CD4-positive, alpha-beta memory T cell (primary cell): ENCODE results near the gene PRORP. TPM values are rescaled to one million over a fixed set of nuclear protein-coding genes. Genes with fewer than 3 reads are reported as not detected.

Experiments
- CTCF ChIA-PET: fragments of 350-600 bp; sonication (Branson Sonifier 250); formaldehyde crosslinking; loops from one replicate; lab custom pipeline; 2021; ENCODE audit warnings: inconsistent platforms; ENCODE audit not compliant: partially characterized antibody; lab: Charles Lee
- POLR2A ChIA-PET: fragments of 350-600 bp; sonication (Branson Sonifier 250); formaldehyde crosslinking; loops from one replicate; lab custom pipeline; 2021; ENCODE audit not compliant: partially characterized antibody; lab: Charles Lee
- DNase-seq, 5 donors: peaks; one replicate each; pipeline versions ENCODE4 v3.0.0 to v3.0.0-alpha.2; 2020 to 2022; ENCODE audit warnings: mixed read lengths in 1 of 5
- H3K27ac ChIP-seq: one replicate; pipeline ENCODE4 v1.7.0; 2013; ENCODE audit warnings: low read depth, low read length
- H3K27me3 ChIP-seq: 2 replicates; pipeline ENCODE4 v1.7.0; 2013; ENCODE audit warnings: mild to moderate bottlenecking, low read length, moderate library complexity; ENCODE audit not compliant: insufficient read depth
- H3K36me3 ChIP-seq: 2 replicates; pipeline ENCODE4 v1.7.0; 2013; ENCODE audit warnings: mild to moderate bottlenecking, low read length, moderate library complexity; ENCODE audit not compliant: insufficient read depth
- H3K4me1 ChIP-seq: 2 replicates; pipeline ENCODE4 v1.7.0; 2013; ENCODE audit warnings: mild to moderate bottlenecking, low read length, moderate library complexity; ENCODE audit not compliant: insufficient read depth
- H3K4me3 ChIP-seq, 2 donors: one replicate each; pipeline ENCODE4 v1.7.0; 2013; ENCODE audit warnings: low read length in 2 of 2, mild to moderate bottlenecking in 1 of 2
- H3K9me3 ChIP-seq, 2 donors: one replicate each; pipeline ENCODE4 v1.7.0; 2013; ENCODE audit warnings: low read length in 2 of 2, control low read depth in 1 of 2; ENCODE audit not compliant: control insufficient read depth in 1 of 2
- H3K27ac Mint-ChIP-seq, 7 donors: one replicate each; pipeline ENCODE4 v1.8.0; 2020 to 2021; ENCODE audit warnings: mixed read lengths in 7 of 7, mild to moderate bottlenecking in 6 of 7, inconsistent platforms in 3 of 7, moderate library complexity in 3 of 7
- H3K27me3 Mint-ChIP-seq, 2 donors: one replicate each; pipeline ENCODE4 v1.8.0; 2020 to 2021; ENCODE audit warnings: mixed read lengths in 2 of 2
- H3K36me3 Mint-ChIP-seq, 2 donors: one replicate each; pipeline ENCODE4 v1.8.0; 2020 to 2021; ENCODE audit warnings: mixed read lengths in 2 of 2, inconsistent platforms in 1 of 2, mild to moderate bottlenecking in 1 of 2
- H3K4me1 Mint-ChIP-seq, 4 donors: one replicate each; pipeline ENCODE4 v1.8.0; 2020 to 2021; ENCODE audit warnings: mixed read lengths in 4 of 4, mild to moderate bottlenecking in 1 of 4
- H3K4me3 Mint-ChIP-seq, 8 donors: one replicate each; pipeline ENCODE4 v1.8.0; 2020 to 2021; ENCODE audit warnings: mixed read lengths in 8 of 8, mild to moderate bottlenecking in 7 of 8, moderate library complexity in 6 of 8, inconsistent platforms in 3 of 8
- H3K9me3 Mint-ChIP-seq, 8 donors: one replicate each; pipeline ENCODE4 v1.8.0; 2020 to 2021; ENCODE audit warnings: mixed read lengths in 8 of 8, mild to moderate bottlenecking in 5 of 8, inconsistent platforms in 3 of 8, moderate library complexity in 1 of 8
- intact Hi-C: fragments of 100-400 bp; cut with micrococcal nuclease; formaldehyde crosslinking; loops from one replicate; pipeline ENCODE4 v1.15.1; 2023
- polyA plus RNA-seq, 2 donors: library from polyadenylated mRNA; unstranded; fragments of 300-500 nt; fragmentation: Illumina TruSeq; gene quantifications; one replicate each; pipeline ENCODE4 v1.2.3, GENCODE V29; 2021
- total RNA-seq, 2 experiments: library from RNA; stranded (reverse); gene quantifications; one replicate each; pipeline ENCODE4 v1.2.3, GENCODE V29; 2021

The PRORP gene
- total and polyA plus RNA-seq, 4 experiments from 2014 or later, result 38.9 to 121 (median 61.8) TPM

- Histone ChIP-seq H3K9me3 (no peaks in the 10 kb centered on the region), H3K36me3 (peaks cover 12% of the 10 kb centered on the region), H3K4me1 (no peaks in the 10 kb centered on the region), H3K27ac (no peak overlapping the region), H3K4me3 (no peak overlapping the region), H3K27me3 (no peaks in the 10 kb centered on the region)
- peak overlapping the region; percentile 38 to 81 (median 69) for H3K27ac Mint-ChIP-seq
- no peak overlapping the region for H3K4me3 Mint-ChIP-seq
- DNase-seq, result no peak
- intact Hi-C loops, result loop anchor here (1.0 kb wide), 1 partner anchor 12 kb away; no protein-coding TSS in a partner anchor
- peaks cover 0 to 7% (median 0%) of the 10 kb centered on the region in 8 donors for H3K9me3 Mint-ChIP-seq
- ChIA-PET CTCF (interaction anchor here (1.1 to 4.5 kb wide), 5 partner anchors 11 to 287 kb away, joined by 4 to 20 read pairs (median 5); no protein-coding TSS in a partner anchor), POLR2A (interaction anchor here (0.8 kb wide), 1 partner anchor 12 kb away, joined by 4 read pairs; the partner anchor contains the start of genes PPP2R3C and PRORP)
- peaks cover 26 to 37% (median 30%) of the 10 kb centered on the region in 4 donors for H3K4me1 Mint-ChIP-seq
- peaks cover 28 to 57% of the 10 kb centered on the region in 2 donors for H3K36me3 Mint-ChIP-seq
- H3K27me3 Mint-ChIP-seq, result no peaks in the 10 kb centered on the region
These were observed 12.2 kb downstream of the PRORP start for GRCh38 chr14:35134329-35135123.

- CTCF ChIA-PET, result interaction anchor here (1.2 to 6.2 kb wide), 3 partner anchors 268 to 284 kb away, joined by 3 to 44 read pairs (median 5); no protein-coding TSS in a partner anchor
- Histone ChIP-seq H3K4me1 (peaks cover 3% of the 10 kb centered on the region), H3K4me3 (no peak overlapping the region), H3K9me3 (no peaks in the 10 kb centered on the region), H3K36me3 (peaks cover 3% of the 10 kb centered on the region), H3K27me3 (no peaks in the 10 kb centered on the region), H3K27ac (no peak overlapping the region)
- no peak for DNase-seq
- peaks cover 22 to 39% (median 28%) of the 10 kb centered on the region in 4 donors for H3K4me1 Mint-ChIP-seq
- intact Hi-C loops, result no loop called here
- POLR2A ChIA-PET, result interaction anchor here (0.6 kb wide), 1 partner anchor 389 kb away, joined by 4 read pairs; no protein-coding TSS in a partner anchor
- no peaks in the 10 kb centered on the region for H3K27me3 Mint-ChIP-seq
- peaks cover 17 to 37% of the 10 kb centered on the region in 2 donors for H3K36me3 Mint-ChIP-seq
- H3K9me3 Mint-ChIP-seq, result peaks cover 0 to 2% (median 0%) of the 10 kb centered on the region in 8 donors
- H3K27ac Mint-ChIP-seq, result peak overlapping the region in 1 of 7 donors; percentile 76
- H3K4me3 Mint-ChIP-seq, result no peak overlapping the region
These were observed 16.2 kb downstream of the PRORP start for GRCh38 chr14:35138585-35138984.

- Histone ChIP-seq H3K9me3 (no peaks in the 10 kb centered on the region), H3K27ac (no peak overlapping the region), H3K4me3 (no peak overlapping the region), H3K36me3 (no peaks in the 10 kb centered on the region), H3K27me3 (no peaks in the 10 kb centered on the region), H3K4me1 (peaks cover 10% of the 10 kb centered on the region)
- peak in 4 of 5 donors; percentile 38 to 61 (median 53) for DNase-seq
- Mint-ChIP-seq H3K27me3 (no peaks in the 10 kb centered on the region), H3K4me1 (peaks cover 15 to 23% (median 19%) of the 10 kb centered on the region in 4 donors), H3K27ac (peak overlapping the region; percentile 14 to 92 (median 84)), H3K36me3 (peaks cover 2 to 21% of the 10 kb centered on the region in 2 donors), H3K9me3 (no peaks in the 10 kb centered on the region), H3K4me3 (no peak overlapping the region)
- intact Hi-C loops, result loop anchor here (1.0 kb wide), 3 partner anchors 266 to 281 kb away; no protein-coding TSS in a partner anchor
- POLR2A ChIA-PET, result interaction anchor here (0.9 to 2.2 kb wide), 4 partner anchors 18 to 276 kb away, joined by 3 to 15 read pairs (median 4); partner anchors contain the start of gene NFKBIA
- CTCF ChIA-PET, result interaction anchor here (0.8 to 6.2 kb wide), 20 partner anchors 10 to 545 kb away, joined by 3 to 73 read pairs (median 4); partner anchors contain the start of genes NFKBIA, PPP2R3C, PRORP and PSMA6
These were observed 18.6 kb downstream of the PRORP start for GRCh38 chr14:35140718-35141581.

DNA sequence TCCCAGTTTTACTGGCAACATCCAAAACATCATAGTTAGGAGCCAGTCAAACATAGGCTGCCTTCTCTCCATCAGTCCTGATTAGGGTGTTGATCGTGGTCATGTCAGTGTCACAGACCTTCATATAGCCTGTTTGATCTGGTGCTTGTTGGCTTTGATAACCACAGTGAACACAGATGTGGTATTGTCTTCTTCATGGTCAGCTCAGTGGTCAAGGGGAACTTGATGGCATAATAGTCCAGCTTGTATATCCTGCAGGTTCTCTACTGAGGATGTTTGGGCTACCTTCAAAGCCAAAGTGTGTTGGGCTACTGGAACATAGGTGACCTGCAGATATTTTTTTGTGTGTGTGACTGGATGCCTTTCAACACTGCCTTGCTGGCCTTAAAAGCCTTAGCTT is 21.7 kb downstream of the PRORP start:
- Mint-ChIP-seq H3K4me1 (peaks cover 7 to 19% (median 11%) of the 10 kb centered on the region in 4 donors), H3K27ac (no peak overlapping the region), H3K9me3 (no peaks in the 10 kb centered on the region), H3K27me3 (no peaks in the 10 kb centered on the region), H3K36me3 (peaks cover 10 to 26% of the 10 kb centered on the region in 2 donors), H3K4me3 (no peak overlapping the region)
- Histone ChIP-seq H3K4me1 (peaks cover 10% of the 10 kb centered on the region), H3K36me3 (peaks cover 4% of the 10 kb centered on the region), H3K9me3 (no peaks in the 10 kb centered on the region), H3K4me3 (no peak overlapping the region), H3K27ac (no peak overlapping the region), H3K27me3 (no peaks in the 10 kb centered on the region)
- DNase-seq, result no peak
- ChIA-PET CTCF (interaction anchor here (1.6 to 6.2 kb wide), 5 partner anchors 260 to 278 kb away, joined by 3 to 73 read pairs (median 36); partner anchors contain the start of gene NFKBIA), POLR2A (no interaction called here)
- intact Hi-C loops, result no loop called here

DNA sequence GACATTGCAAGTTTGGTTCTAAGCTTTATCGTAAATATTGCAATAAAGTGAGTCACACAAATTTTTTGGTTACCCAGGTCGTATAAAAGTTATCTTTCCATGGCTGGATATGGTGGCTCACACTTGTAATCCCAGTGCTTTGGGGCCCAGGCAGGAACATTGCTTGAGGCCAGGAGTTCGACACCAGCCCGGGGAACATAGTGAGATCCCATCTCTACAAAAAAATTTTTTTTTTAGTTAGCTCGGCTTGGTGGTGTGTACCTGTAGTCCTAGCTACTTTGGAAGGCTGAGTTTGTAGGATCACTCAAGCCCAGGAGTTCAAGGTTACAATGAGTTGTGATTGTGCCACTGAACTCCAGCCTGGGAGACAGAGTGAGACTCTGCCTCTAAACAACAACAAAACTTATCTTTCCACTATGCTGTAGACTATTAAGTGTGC is 24.4 kb downstream of the PRORP start:
- peaks cover 12 to 30% (median 15%) of the 10 kb centered on the region in 4 donors for H3K4me1 Mint-ChIP-seq
- H3K4me3 Mint-ChIP-seq, result no peak overlapping the region
- H3K27ac Mint-ChIP-seq, result peak overlapping the region in 3 of 7 donors; percentile 12 to 78 (median 19)
- Histone ChIP-seq H3K27me3 (no peaks in the 10 kb centered on the region), H3K27ac (no peak overlapping the region), H3K9me3 (no peaks in the 10 kb centered on the region), H3K4me3 (no peak overlapping the region), H3K4me1 (peaks cover 7% of the 10 kb centered on the region), H3K36me3 (peaks cover 4% of the 10 kb centered on the region)
- no peak for DNase-seq
- peaks cover 32 to 37% of the 10 kb centered on the region in 2 donors for H3K36me3 Mint-ChIP-seq
- intact Hi-C loops, result loop anchor here (1.0 kb wide), 1 partner anchor 11 kb away; no protein-coding TSS in a partner anchor
- ChIA-PET CTCF (interaction anchor here (1.1 to 2.5 kb wide), 3 partner anchors 13 to 258 kb away, joined by 3 to 8 read pairs (median 4); partner anchors contain the start of genes NFKBIA and PRORP), POLR2A (interaction anchor here (1.6 kb wide), 1 partner anchor 24 kb away, joined by 6 read pairs; the partner anchor contains the start of genes PPP2R3C and PRORP)
- H3K27me3 Mint-ChIP-seq, result no peaks in the 10 kb centered on the region
- no peaks in the 10 kb centered on the region for H3K9me3 Mint-ChIP-seq

DNA sequence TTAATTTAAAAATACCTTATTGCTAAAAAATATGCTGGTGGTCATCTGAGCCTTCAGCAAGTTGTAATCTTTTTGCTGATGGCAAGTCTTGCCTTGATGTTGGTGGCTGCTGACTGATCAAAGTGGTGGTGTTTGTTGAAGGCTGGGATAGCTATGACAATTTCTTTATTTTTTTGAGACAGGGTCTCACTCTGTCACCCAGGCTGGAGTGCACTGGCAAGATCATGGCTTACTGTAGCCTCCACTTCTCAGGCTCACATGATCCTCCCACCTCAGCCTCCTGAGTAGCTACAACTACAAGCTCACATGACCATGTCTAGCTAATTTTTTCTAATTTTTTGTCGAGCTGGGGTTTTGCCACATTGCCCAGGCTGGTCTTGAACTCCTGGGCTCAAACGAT is 24.8 kb downstream of the PRORP start:
- intact Hi-C loops, result no loop called here
- Mint-ChIP-seq H3K9me3 (no peaks in the 10 kb centered on the region), H3K4me3 (no peak overlapping the region), H3K27ac (peak overlapping the region in 1 of 7 donors; percentile 50), H3K36me3 (peaks cover 32 to 37% of the 10 kb centered on the region in 2 donors), H3K4me1 (peaks cover 12 to 30% (median 15%) of the 10 kb centered on the region in 4 donors), H3K27me3 (no peaks in the 10 kb centered on the region)
- CTCF ChIA-PET, result interaction anchor here (1.1 to 2.5 kb wide), 3 partner anchors 13 to 257 kb away, joined by 3 to 8 read pairs (median 4); partner anchors contain the start of genes NFKBIA and PRORP
- Histone ChIP-seq H3K27ac (no peak overlapping the region), H3K36me3 (peaks cover 4% of the 10 kb centered on the region), H3K27me3 (no peaks in the 10 kb centered on the region), H3K4me3 (no peak overlapping the region), H3K4me1 (peaks cover 7% of the 10 kb centered on the region), H3K9me3 (no peaks in the 10 kb centered on the region)
- POLR2A ChIA-PET, result interaction anchor here (1.6 kb wide), 1 partner anchor 25 kb away, joined by 6 read pairs; the partner anchor contains the start of genes PPP2R3C and PRORP
- no peak for DNase-seq
